ENCODE results near the gene GMPR2. TPM values are rescaled to one million over a fixed set of nuclear protein-coding genes. Genes with fewer than 3 reads are reported as not detected.
"Not testable (repeated sequence)": the region's sequence is repeated elsewhere in the genome, so short reads cannot be mapped to it uniquely, and the experiment has no call there.

The GMPR2 gene
- total RNA-seq, 4 donors from 2014 or later: 68.8 to 237 (median 110) TPM

GRCh38 chr14:24216345-24216699 is 16.4 kb upstream of the GMPR2 start:
- no peak overlapping the region for H3K4me3 ChIP-seq (replicated peaks in 1 of 3)
- TF ChIP-seq, protein P1, sequence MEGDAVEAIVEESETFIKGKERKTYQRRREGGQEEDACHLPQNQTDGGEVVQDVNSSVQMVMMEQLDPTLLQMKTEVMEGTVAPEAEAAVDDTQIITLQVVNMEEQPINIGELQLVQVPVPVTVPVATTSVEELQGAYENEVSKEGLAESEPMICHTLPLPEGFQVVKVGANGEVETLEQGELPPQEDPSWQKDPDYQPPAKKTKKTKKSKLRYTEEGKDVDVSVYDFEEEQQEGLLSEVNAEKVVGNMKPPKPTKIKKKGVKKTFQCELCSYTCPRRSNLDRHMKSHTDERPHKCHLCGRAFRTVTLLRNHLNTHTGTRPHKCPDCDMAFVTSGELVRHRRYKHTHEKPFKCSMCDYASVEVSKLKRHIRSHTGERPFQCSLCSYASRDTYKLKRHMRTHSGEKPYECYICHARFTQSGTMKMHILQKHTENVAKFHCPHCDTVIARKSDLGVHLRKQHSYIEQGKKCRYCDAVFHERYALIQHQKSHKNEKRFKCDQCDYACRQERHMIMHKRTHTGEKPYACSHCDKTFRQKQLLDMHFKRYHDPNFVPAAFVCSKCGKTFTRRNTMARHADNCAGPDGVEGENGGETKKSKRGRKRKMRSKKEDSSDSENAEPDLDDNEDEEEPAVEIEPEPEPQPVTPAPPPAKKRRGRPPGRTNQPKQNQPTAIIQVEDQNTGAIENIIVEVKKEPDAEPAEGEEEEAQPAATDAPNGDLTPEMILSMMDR (IDR thresholded peaks at IDR 0.05): no peak
- TF ChIP-seq POLR2A (IDR thresholded peaks at IDR 0.05): no peak
- peaks cover 0 to 28% of the 10 kb centered on the region in 2 donors for H3K4me1 ChIP-seq
- DNase-seq: no peak
- peak overlapping the region in 2 of 3 donors; percentile 85 to 87 for H3K27ac ChIP-seq
- whole genome bisulfite sequencing, 2 donors: 82 to 90% methylated on average over 2 of the region's 2 CpGs
- H3K27me3 ChIP-seq: no peaks in the 10 kb centered on the region
- H3K36me3 ChIP-seq: no peaks in the 10 kb centered on the region
- H3K9me3 ChIP-seq: no peaks in the 10 kb centered on the region
- intact Hi-C loops (cut with DNase I): no loop called here

DNA sequence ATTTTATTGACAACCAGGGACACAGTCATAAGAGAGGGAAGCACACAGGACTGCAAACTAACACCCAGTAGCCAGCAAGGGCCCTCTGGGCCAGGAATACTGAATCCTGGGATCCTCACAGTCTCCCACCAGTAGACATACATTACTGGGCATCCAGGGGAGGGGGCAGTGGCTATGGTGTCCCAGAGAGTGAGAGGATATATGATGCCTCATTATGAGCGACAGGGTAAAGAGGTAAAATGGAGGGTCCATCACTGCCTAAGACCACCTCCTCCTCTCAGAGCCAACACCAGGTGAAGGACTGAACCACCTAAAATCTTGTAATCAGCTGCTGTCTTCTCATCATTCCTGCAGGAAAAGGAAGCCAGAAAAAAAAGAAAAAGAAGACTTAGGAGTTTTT is 15.9 kb upstream of the GMPR2 start:
- WGBS, 2 donors: 87 to 92% methylated on average over 1 of the region's 1 CpG
- DNase-seq; H3K9me3 ChIP-seq; intact Hi-C loops (cut with DNase I); H3K27me3 ChIP-seq; H3K36me3 ChIP-seq; H3K27ac ChIP-seq; H3K4me3 ChIP-seq (replicated peaks in 1 of 3): not testable (repeated sequence)
- peaks cover 0 to 28% of the 10 kb centered on the region in 2 donors for H3K4me1 ChIP-seq

DNA sequence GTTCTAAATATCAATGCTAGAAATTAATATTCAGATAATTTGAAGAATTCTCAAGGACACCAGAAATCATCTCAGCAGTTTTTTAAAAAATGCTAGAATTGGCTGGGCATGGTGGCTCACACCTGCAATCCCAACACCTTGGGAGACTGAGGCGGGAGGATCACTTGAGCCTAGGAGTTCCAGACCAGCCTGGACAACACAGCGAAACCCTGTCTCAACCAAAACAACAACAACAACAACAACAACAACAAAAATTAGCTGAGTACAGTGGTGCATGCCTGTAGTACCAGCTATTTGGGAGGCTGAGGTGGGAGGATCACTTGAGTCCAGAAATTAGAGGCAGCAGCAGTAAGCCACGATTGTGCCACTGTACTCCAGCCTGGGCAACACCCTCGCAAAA is 13.6 kb upstream of the GMPR2 start:
- no peak overlapping the region for H3K4me3 ChIP-seq (replicated peaks in 1 of 3)
- 90 to 97% methylated on average over 4 of the region's 4 CpGs for WGBS, 2 donors
- H3K27ac ChIP-seq: no peak overlapping the region
- no peaks in the 10 kb centered on the region for H3K27me3 ChIP-seq
- TF ChIP-seq, protein P1 (IDR thresholded peaks at IDR 0.05): no peak
- no peak for TF ChIP-seq POLR2A (IDR thresholded peaks at IDR 0.05)
- no peaks in the 10 kb centered on the region for H3K36me3 ChIP-seq
- no peak for DNase-seq
- intact Hi-C loops (cut with DNase I): no loop called here
- H3K9me3 ChIP-seq: no peaks in the 10 kb centered on the region
- H3K4me1 ChIP-seq: peaks cover 0 to 15% of the 10 kb centered on the region in 2 donors

DNA sequence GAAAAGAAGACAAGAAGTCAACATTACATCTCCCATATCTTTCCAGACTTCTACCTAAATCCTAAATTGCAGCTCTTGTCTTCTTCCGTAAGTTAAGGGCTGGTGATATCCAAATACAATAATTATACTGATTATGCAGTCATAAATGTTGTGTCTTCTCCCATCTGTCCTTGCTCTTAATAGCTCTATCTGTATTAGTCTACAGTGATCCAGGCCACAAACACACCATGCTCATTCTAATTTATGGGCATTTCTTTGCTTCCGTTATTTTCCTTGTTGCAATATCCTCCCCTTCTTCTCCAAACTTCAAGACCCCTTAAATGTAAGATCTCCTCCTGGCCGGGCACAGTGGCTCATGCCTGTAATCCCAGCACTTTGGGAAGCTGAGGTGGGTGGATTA is 13.2 kb upstream of the GMPR2 start:
- no peaks in the 10 kb centered on the region for H3K27me3 ChIP-seq
- no peaks in the 10 kb centered on the region for H3K36me3 ChIP-seq
- 59 to 63% methylated on average over 3 of the region's 3 CpGs for WGBS, 2 donors
- no peak for DNase-seq
- H3K4me1 ChIP-seq: peaks cover 2 to 16% of the 10 kb centered on the region in 2 donors
- no peaks in the 10 kb centered on the region for H3K9me3 ChIP-seq
- intact Hi-C loops (cut with DNase I): no loop called here
- no peak overlapping the region for H3K27ac ChIP-seq
- H3K4me3 ChIP-seq (replicated peaks in 1 of 3): no peak overlapping the region
- TF ChIP-seq POLR2A (IDR thresholded peaks at IDR 0.05): no peak
- TF ChIP-seq, protein P1 (IDR thresholded peaks at IDR 0.05): no peak

DNA sequence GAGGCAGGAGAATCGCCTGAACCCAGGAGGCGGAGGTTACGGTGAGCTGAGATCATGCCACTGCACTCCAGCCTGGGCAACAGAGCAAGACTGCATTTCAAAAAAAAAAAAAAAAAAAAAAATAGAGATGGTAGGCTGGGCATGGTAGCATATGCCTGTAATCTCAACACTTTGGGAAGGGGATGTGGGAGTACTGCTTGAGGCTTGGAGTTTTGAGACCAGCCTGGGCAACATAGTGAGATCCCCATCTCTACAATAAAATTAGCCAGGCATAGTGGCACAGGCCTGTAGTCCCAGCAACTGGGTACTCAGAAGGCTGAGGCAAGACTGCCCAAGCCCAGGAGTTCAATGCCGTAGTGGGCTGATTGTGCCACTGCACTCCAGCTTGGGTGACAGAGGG is 9.7 kb upstream of the GMPR2 start:
- peaks cover 6 to 16% of the 10 kb centered on the region in 2 donors for H3K4me1 ChIP-seq
- H3K4me3 ChIP-seq (replicated peaks in 1 of 3); H3K9me3 ChIP-seq; H3K36me3 ChIP-seq; DNase-seq; H3K27ac ChIP-seq; H3K27me3 ChIP-seq; intact Hi-C loops (cut with DNase I): not testable (repeated sequence)
- 99 to 100% methylated on average over 4 of the region's 4 CpGs for whole genome bisulfite sequencing, 2 donors

- Histone ChIP-seq H3K4me1 (peaks cover 6 to 16% of the 10 kb centered on the region in 2 donors), H3K27me3 (no peaks in the 10 kb centered on the region), H3K9me3 (no peaks in the 10 kb centered on the region), H3K27ac (peak overlapping the region; percentile 3 to 56 (median 46)), H3K4me3 (replicated peaks in 1 of 3) (no peak overlapping the region), H3K36me3 (no peaks in the 10 kb centered on the region)
- TF ChIP-seq POLR2A (IDR thresholded peaks at IDR 0.05): no peak
- TF ChIP-seq, protein P1 (IDR thresholded peaks at IDR 0.05): no peak
- DNase-seq: peak; percentile 42 to 61
- intact Hi-C loops (cut with DNase I): no loop called here
- WGBS, 2 donors: 58 to 61% methylated on average over 7 of the region's 7 CpGs
Observed at GRCh38 chr14:24224618-24225071, 8.1 kb upstream of the GMPR2 start.

Data from thyroid gland (tissue), 4 donors.